Transverse colon (tissue), 4 donors: Measurements from ENCODE around the gene CFAP126. TPM values are rescaled to one million over a fixed set of nuclear protein-coding genes. Genes with fewer than 3 reads are reported as not detected.
"Not testable (repeated sequence)": the region's sequence is repeated elsewhere in the genome, so short reads cannot be mapped to it uniquely, and the experiment has no call there.

Experiments
- DNase-seq: peaks from one replicate; pipeline ENCODE4 v3.0.0-alpha.2; 2019
- H3K27ac ChIP-seq, 4 donors: fragments of 200-600 bp; sonication (generic); 2 replicates each; pipeline ENCODE4 v1.5.1; 2016 to 2018; ENCODE audit warnings: inconsistent platforms in 4 of 4
- H3K27me3 ChIP-seq: fragments of 200-600 bp; sonication (generic); 2 replicates; pipeline ENCODE4 v1.5.1; 2017; ENCODE audit warnings: inconsistent platforms
- H3K36me3 ChIP-seq, 4 donors: fragments of 200-600 bp; sonication (generic); 2 replicates each; pipeline ENCODE4 v1.5.1; 2017 to 2019; ENCODE audit warnings: inconsistent platforms in 4 of 4
- H3K4me1 ChIP-seq, 4 donors: fragments of 200-600 bp; sonication (generic); 2 replicates each; pipeline ENCODE4 v1.5.1; 2017 to 2020; ENCODE audit warnings: inconsistent platforms in 4 of 4
- H3K4me3 ChIP-seq, 4 donors: fragments of 200-600 bp; sonication (generic); 1 replicate in 1 of 4; 2 replicates in 3 of 4; pipeline versions ENCODE4 v1.5.1 to v1.6.1; 2017 to 2019; ENCODE audit warnings: inconsistent platforms in 4 of 4
- H3K9me3 ChIP-seq, 2 donors: fragments of 200-600 bp; sonication (generic); 2 replicates each; pipeline ENCODE4 v1.5.1; 2017 to 2019; ENCODE audit warnings: inconsistent platforms in 2 of 2
- CTCF ChIP-seq, 5 experiments: fragments of 200-600 bp in 3 of 5; fragments of 450-650 bp in 2 of 5; sonication (generic) in 3 of 5; IDR thresholded peaks; 1 replicate in 2 of 5; 2 replicates in 3 of 5; pipeline ENCODE4 v1.5.1; 2016 to 2017; ENCODE audit warnings: antibody characterized with exemption in 5 of 5, inconsistent platforms in 3 of 5, mild to moderate bottlenecking in 2 of 5, moderate library complexity in 1 of 5
- EP300 ChIP-seq: sonication (generic); formaldehyde crosslinking; IDR thresholded peaks from one replicate; pipeline ENCODE4 v1.6.1; 2017; ENCODE audit warnings: antibody characterized with exemption, low read depth
- POLR2A ChIP-seq: fragments of 450-650 bp; IDR thresholded peaks from one replicate; pipeline ENCODE4 v1.6.1; 2016; ENCODE audit warnings: antibody characterized with exemption, mild to moderate bottlenecking, moderate library complexity
- POLR2AphosphoS5 ChIP-seq, 3 donors: sonication (generic); formaldehyde crosslinking; IDR thresholded peaks; one replicate each; pipeline ENCODE4 v1.6.1; 2016; ENCODE audit warnings: antibody characterized with exemption in 3 of 3
- WGBS, 2 donors: methylation state at CpG; one replicate each; pipeline ENCODE4 v1.1.5; 2018; ENCODE audit warnings: low coverage in 1 of 2; 5-methylcytosine and 5-hydroxymethylcytosine counted together
- in situ Hi-C, 4 donors: fragments of 200-750 bp; cut with MboI; loops; one replicate each; pipeline versions ENCODE4 v1.15.0 to v1.15.1; 2017; ENCODE audit warnings: low sequenced_read_pairs in 3 of 4, low pct_ligation_motif_present in 1 of 4, low pct_unique_long_range_greater_than_20kb in 1 of 4
- intact Hi-C: fragments of 100-400 bp; cut with DNase I; formaldehyde crosslinking; loops from one replicate; pipeline ENCODE4 v1.15.1; 2023; ENCODE audit warnings: low total_unique reads
- small RNA-seq, 4 donors: library from RNA; depleted of rRNA; stranded (forward); fragments of <200 nt; gene quantifications; one replicate each; pipeline ENCODE3, GENCODE V24; 2016
- total RNA-seq, 4 donors: library from RNA; depleted of rRNA; stranded (reverse); fragments of >200 nt; gene quantifications; one replicate each; pipeline ENCODE4 v1.1.0, GENCODE V29; 2016

Gene CFAP126
- total RNA-seq, 4 donors from 2014 or later: not detected

GRCh38 chr1:161330346-161330745 is 37.3 kb downstream of the CFAP126 start:
- TF ChIP-seq CTCF (IDR thresholded peaks at IDR 0.05) (no peak), POLR2A (no peak), POLR2AphosphoS5 (IDR thresholded peaks at IDR 0.05) (no peak), EP300 (no peak)
- Histone ChIP-seq H3K9me3 (no peaks in the 10 kb centered on the region), H3K36me3 (peaks cover 0 to 78% (median 34%) of the 10 kb centered on the region in 4 donors), H3K27ac (no peak overlapping the region), H3K4me1 (no peaks in the 10 kb centered on the region), H3K27me3 (no peaks in the 10 kb centered on the region), H3K4me3 (no peak overlapping the region)
- WGBS, 2 donors: 65 to 85% methylated on average over 2 to 4 of the region's 4 CpGs
- in situ Hi-C loops: no loop called here
- intact Hi-C loops: no loop called here
- DNase-seq: no peak

GRCh38 chr1:161324020-161324419 is 43.7 kb downstream of the CFAP126 start:
- Histone ChIP-seq H3K4me3 (no peak overlapping the region), H3K36me3 (peaks cover 0 to 44% (median 11%) of the 10 kb centered on the region in 4 donors), H3K27ac (no peak overlapping the region), H3K4me1 (no peaks in the 10 kb centered on the region), H3K27me3 (no peaks in the 10 kb centered on the region), H3K9me3 (no peaks in the 10 kb centered on the region)
- intact Hi-C loops: no loop called here
- in situ Hi-C loops: no loop called here
- no peak for DNase-seq
- TF ChIP-seq POLR2AphosphoS5 (IDR thresholded peaks at IDR 0.05) (no peak), POLR2A (no peak), EP300 (no peak)
- WGBS, 2 donors: 61 to 80% methylated on average over 2 to 4 of the region's 4 CpGs

- in situ Hi-C loops, DNase-seq, H3K36me3 ChIP-seq: not testable (repeated sequence)
Observed at GRCh38 chr1:161315841-161316674, 51.6 kb downstream of the CFAP126 start.

More at GRCh38 chr1:161315841-161316674, 51.6 kb downstream of the CFAP126 start:
- H3K9me3 ChIP-seq, intact Hi-C loops, H3K4me3 ChIP-seq, H3K27ac ChIP-seq, H3K27me3 ChIP-seq: not testable (repeated sequence)
- 76 to 79% methylated on average over 14 to 17 of the region's 17 CpGs for WGBS, 2 donors
- peaks cover 0 to 17% (median 4%) of the 10 kb centered on the region in 4 donors for H3K4me1 ChIP-seq

Small RNA genes within 50 kb of the gene (small RNA-seq; reads per million reads assigned to genes)
- 0 reads per million in 4 donors for gene AL592295.2
- 0 reads per million in 4 donors for gene RNU6-481P

Other genes starting within 250 kb of the CFAP126 start
- 10 to 100 TPM; 28.9 to 70.5 (median 45.9) TPM for gene PFDN2, start 249.8 kb downstream of the CFAP126 start, total RNA-seq
- 10 to 100 TPM; 45.6 to 83.0 (median 75.4) TPM for gene NIT1, start 249.8 kb downstream of the CFAP126 start, total RNA-seq
- 10 to 100 TPM; 30.3 to 73.7 (median 38.6) TPM for gene DEDD, start 235.2 kb downstream of the CFAP126 start, total RNA-seq
- 10 to 100 TPM; 30.1 to 96.4 (median 51.5) TPM for gene UFC1, start 213.9 kb downstream of the CFAP126 start, total RNA-seq
- gene USP21, start 208.4 kb downstream of the CFAP126 start, total RNA-seq: 10 to 100 TPM; 19.5 to 75.9 (median 35.3) TPM
- gene PPOX, start 201.4 kb downstream of the CFAP126 start, total RNA-seq: 10 to 100 TPM in 2 of 4 donors, 1 to 10 TPM in 2; 2.8 to 19.2 (median 11.8) TPM
- gene B4GALT3, start 190.4 kb downstream of the CFAP126 start, total RNA-seq: 10 to 100 TPM in 3 of 4 donors, 1 to 10 TPM in 1; 3.0 to 71.4 (median 26.6) TPM
- 10 to 100 TPM in 2 of 4 donors, 1 to 10 TPM in 2; 1.2 to 34.8 (median 7.2) TPM for gene ADAMTS4, start 168.8 kb downstream of the CFAP126 start, total RNA-seq
- 100 to 1,000 TPM in 3 of 4 donors, 10 to 100 TPM in 1; 82.6 to 209 (median 144) TPM for gene NDUFS2, start 165.5 kb downstream of the CFAP126 start, total RNA-seq
- 100 to 1,000 TPM in 1 of 4 donors, 10 to 100 TPM in 3; 20.9 to 194 (median 49.2) TPM for gene FCER1G, start 152.6 kb downstream of the CFAP126 start, total RNA-seq
- not detected for gene APOA2, start 144.2 kb downstream of the CFAP126 start, total RNA-seq
- 10 to 100 TPM in 2 of 4 donors, 1 to 10 TPM in 2; 5.8 to 21.4 (median 12.6) TPM for gene TOMM40L, start 141.8 kb downstream of the CFAP126 start, total RNA-seq
- gene NR1I3, start 129.7 kb downstream of the CFAP126 start, total RNA-seq: not detected
- gene PCP4L1, start 109.1 kb downstream of the CFAP126 start, total RNA-seq: 1 to 10 TPM in 2 of 4 donors, not detected in 2; 1.8 to 2.1 TPM
- 1 to 10 TPM; 1.4 to 3.0 (median 1.6) TPM for gene MPZ, start 57.9 kb downstream of the CFAP126 start, total RNA-seq
- 100 to 1,000 TPM in 1 of 4 donors, 10 to 100 TPM in 3; 32.1 to 223 (median 52.5) TPM for gene SDHC, start 53.5 kb downstream of the CFAP126 start, total RNA-seq
- 10 to 100 TPM; 10.7 to 37.8 (median 17.8) TPM for gene FCGR2A, start 137.6 kb upstream of the CFAP126 start, total RNA-seq
- 1 to 10 TPM in 2 of 4 donors, under 1 TPM in 1, not detected in 1; 0.82 to 2.2 (median 1.6) TPM for gene HSPA6, start 156.7 kb upstream of the CFAP126 start, total RNA-seq
- 10 to 100 TPM in 1 of 4 donors, 1 to 10 TPM in 2, under 1 TPM in 1; 0.75 to 21.7 (median 5.3) TPM for gene FCGR3A, start 181.9 kb upstream of the CFAP126 start, total RNA-seq